ENCODE data around the gene ODAD4.

- TF ChIP-seq, protein P1, sequence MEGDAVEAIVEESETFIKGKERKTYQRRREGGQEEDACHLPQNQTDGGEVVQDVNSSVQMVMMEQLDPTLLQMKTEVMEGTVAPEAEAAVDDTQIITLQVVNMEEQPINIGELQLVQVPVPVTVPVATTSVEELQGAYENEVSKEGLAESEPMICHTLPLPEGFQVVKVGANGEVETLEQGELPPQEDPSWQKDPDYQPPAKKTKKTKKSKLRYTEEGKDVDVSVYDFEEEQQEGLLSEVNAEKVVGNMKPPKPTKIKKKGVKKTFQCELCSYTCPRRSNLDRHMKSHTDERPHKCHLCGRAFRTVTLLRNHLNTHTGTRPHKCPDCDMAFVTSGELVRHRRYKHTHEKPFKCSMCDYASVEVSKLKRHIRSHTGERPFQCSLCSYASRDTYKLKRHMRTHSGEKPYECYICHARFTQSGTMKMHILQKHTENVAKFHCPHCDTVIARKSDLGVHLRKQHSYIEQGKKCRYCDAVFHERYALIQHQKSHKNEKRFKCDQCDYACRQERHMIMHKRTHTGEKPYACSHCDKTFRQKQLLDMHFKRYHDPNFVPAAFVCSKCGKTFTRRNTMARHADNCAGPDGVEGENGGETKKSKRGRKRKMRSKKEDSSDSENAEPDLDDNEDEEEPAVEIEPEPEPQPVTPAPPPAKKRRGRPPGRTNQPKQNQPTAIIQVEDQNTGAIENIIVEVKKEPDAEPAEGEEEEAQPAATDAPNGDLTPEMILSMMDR (IDR thresholded peaks at IDR 0.05; ENCODE audit: low read depth, low read length, missing input control): no peak
- no peak for TF ChIP-seq JUND (IDR thresholded peaks at IDR 0.05)
- no peak for TF ChIP-seq GABPA (IDR thresholded peaks at IDR 0.05 in 1 of 2, conservative IDR thresholded peaks at IDR 0.05 in 1 of 2)
- TF ChIP-seq, protein P2, sequence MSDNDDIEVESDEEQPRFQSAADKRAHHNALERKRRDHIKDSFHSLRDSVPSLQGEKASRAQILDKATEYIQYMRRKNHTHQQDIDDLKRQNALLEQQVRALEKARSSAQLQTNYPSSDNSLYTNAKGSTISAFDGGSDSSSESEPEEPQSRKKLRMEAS (IDR thresholded peaks at IDR 0.05): no peak
- no peak for TF ChIP-seq TAF1 (conservative IDR thresholded peaks at IDR 0.05)
- TF ChIP-seq SP1 (IDR thresholded peaks at IDR 0.05): no peak
- no peak for TF ChIP-seq YY1 (IDR thresholded peaks at IDR 0.05)
- no peak for TF ChIP-seq RAD21 (IDR thresholded peaks at IDR 0.05)
- TF ChIP-seq REST (IDR thresholded peaks at IDR 0.05): no peak
- TF ChIP-seq RXRA (IDR thresholded peaks at IDR 0.05): no peak
Measured at GRCh38 chr17:41882756-41883155, 47.7 kb upstream of the ODAD4 start.

Data from liver (tissue), 3 donors.